IPS-18c (cell line): Measurements from ENCODE around the gene LIAS.
A peak's percentile ranks its signal among the peaks of the same experiment; 100 is the strongest.
"Not testable (repeated sequence)": the region's sequence is repeated elsewhere in the genome, so short reads cannot be mapped to it uniquely, and the experiment has no call there.

Experiments used
- H3K4me3 ChIP-seq: 2 replicates; pipeline ENCODE4 v1.7.0; 2013; ENCODE audit warnings: low read depth, mild to moderate bottlenecking, low read length, moderate library complexity; ENCODE audit not compliant: insufficient read depth
- H3K9me3 ChIP-seq: one replicate; pipeline ENCODE4 v1.6.1; 2013; ENCODE audit warnings: mild to moderate bottlenecking, low read length, moderate library complexity; ENCODE audit not compliant: control insufficient read depth, insufficient read depth

Gene LIAS

GRCh38 chr4:39451423-39452023 lies 7.3 kb upstream of the LIAS start:
- Histone ChIP-seq H3K9me3 (no peaks in the 10 kb centered on the region), H3K4me3 (no peak overlapping the region)

- Histone ChIP-seq H3K9me3 (no peaks in the 10 kb centered on the region), H3K4me3 (no peak overlapping the region)
Observed at GRCh38 chr4:39452153-39452859, 6.5 kb upstream of the LIAS start.

DNA sequence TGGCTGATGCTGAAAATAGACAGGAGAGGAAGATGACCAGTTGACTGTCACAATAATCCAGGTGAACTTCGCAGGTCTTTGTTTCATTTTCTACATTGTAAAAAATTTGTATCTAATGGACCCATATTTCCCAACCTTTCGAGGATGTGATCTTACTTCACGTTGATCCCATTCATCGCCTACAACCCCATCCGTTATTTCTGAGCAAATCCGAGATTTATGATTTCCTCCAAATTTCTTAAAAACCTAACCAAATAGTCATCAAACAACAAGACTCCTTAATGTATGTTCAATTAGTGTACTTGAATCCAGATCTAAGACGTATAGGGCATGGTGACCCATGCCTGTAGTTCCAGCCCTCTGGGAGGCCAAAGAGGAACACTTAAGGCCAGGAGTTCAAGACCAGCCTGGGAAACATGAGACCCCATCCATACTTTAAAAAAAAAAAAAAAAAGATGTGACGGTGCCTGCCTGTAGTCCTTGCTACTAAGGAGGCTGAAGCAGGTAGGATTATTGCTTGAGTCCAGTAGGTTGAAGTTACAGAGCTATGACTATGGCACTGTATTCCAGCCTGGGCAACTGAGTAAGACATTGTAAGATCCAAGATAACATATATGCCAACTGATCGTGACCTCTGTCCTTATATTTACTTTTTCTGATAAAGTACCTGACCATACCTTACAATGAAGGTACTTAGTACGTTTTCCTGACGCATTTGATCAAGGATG lies 5.8 kb upstream of the LIAS start:
- Histone ChIP-seq H3K9me3 (no peaks in the 10 kb centered on the region), H3K4me3 (no peak overlapping the region)

DNA sequence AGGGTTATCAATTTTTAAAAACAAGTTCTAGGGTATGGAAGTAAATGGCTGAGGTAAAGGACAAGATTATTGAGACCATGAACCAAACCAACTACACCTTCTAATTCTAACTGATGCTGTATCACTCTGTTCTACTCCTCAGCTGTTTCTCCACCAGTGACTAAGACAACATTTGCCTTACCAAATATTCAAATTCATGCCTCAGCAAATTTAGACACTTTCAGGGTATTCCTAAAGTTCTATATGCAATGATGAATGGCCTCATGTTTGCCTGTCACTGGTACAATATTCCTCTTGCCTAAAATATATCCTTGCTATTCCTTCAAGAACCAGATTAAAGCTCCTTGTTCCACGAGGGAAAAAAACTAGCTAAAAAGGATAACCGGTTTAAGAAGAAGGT lies 5.1 kb upstream of the LIAS start:
- H3K9me3 ChIP-seq: no peaks in the 10 kb centered on the region
- H3K4me3 ChIP-seq: no peak overlapping the region

DNA sequence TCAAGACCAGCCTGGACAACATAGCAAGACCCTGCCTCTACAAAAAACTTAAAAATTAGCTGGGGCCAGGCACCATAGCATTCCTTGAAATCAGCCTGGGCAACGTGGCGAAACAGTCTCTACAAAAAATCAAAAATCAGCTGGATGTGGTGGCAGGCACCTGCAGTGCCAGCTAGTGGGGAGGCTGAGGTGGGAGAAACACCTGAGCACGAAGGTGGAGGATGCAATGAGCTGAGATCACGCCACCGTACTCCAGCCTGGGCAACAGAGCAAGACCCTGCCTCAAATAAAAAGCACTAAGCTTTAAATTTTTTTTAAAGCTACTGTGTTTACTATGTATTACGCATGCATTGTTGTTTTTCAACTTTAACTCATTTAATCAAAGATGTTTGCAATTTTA lies 3.4 kb upstream of the LIAS start:
- Histone ChIP-seq H3K9me3 (no peaks in the 10 kb centered on the region), H3K4me3 (no peak overlapping the region)

GRCh38 chr4:39456946-39457763 lies 1.7 kb upstream of the LIAS start:
- Histone ChIP-seq H3K4me3 (peak overlapping the region; percentile 93), H3K9me3 (no peaks in the 10 kb centered on the region)

DNA sequence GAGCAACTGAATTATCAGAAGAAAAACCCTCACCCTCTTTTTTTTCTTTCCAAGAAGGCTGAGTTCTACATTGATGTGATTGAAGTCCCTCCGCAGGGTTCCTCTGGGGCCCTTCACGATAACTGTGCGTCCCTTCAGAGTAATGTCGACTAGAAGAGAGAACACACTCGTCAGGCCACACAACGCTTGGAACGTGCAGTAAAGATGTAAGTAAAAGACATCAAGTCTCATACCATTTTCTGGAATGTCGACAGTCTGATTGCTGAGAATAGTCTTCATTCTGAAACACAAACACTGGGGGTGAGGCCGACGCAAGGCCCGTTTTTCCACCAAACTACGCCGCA lies 723 bp upstream of the LIAS start:
- peak overlapping the region; percentile 93 for H3K4me3 ChIP-seq
- H3K9me3 ChIP-seq: not testable (repeated sequence)

- Histone ChIP-seq H3K4me3 (no peak overlapping the region), H3K9me3 (no peaks in the 10 kb centered on the region)
Observed at GRCh38 chr4:39464886-39465501, 6.1 kb downstream of the LIAS start.

DNA sequence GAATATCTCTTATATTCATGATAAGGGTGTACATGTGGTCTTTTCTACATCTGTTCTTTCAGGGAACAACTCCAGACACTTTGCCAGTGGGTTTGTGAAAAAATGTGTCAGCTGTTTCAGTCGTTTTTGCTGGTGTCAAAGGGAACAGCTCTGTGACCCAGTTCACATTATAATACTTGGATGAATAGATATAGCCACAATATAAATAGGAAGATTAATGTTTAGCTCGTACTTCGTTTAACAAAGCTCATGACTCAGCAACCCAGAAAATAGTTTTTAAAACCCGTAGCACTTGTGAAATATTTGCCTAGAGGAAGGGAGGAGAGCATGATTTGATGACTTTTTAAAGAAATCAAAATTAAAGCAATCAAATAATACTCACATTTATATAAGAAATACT lies 7.9 kb downstream of the LIAS start:
- Histone ChIP-seq H3K4me3 (no peak overlapping the region), H3K9me3 (no peaks in the 10 kb centered on the region)

- Histone ChIP-seq H3K9me3 (no peaks in the 10 kb centered on the region), H3K4me3 (no peak overlapping the region)
Observed at GRCh38 chr4:39467464-39467863, 8.6 kb downstream of the LIAS start.

DNA sequence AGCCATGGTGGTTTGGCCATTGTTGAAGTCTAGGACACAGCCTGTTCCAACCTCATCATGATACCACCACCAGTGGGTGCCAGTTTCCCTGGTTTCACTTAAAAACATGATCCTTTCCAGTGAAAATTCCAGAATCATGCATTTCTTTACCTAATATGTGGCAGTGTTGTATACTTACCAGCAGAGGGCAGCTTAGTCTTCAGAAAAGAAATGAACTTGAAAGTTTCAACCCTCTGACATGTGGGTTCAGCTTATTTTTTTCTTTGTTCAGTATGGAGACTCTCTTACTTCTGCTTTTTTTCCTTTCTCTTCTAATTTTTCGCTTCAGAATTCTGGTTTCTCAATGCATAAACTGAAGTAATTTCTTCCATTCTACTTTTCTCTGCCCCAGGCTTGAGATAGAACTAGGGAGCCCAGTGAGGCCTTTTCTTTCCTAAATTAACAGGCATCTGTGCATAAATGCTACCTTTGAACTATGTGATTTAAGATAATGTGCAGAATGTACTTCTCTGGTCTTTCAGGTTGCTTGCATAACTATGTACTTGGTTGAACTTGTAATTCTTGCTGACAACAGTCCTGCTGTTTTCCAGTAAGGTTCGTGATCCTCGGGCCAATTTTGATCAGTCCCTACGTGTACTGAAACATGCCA lies 10.7 kb downstream of the LIAS start:
- no peak overlapping the region for H3K4me3 ChIP-seq

GRCh38 chr4:39470402-39470801 lies 11.5 kb downstream of the LIAS start:
- no peaks in the 10 kb centered on the region for H3K9me3 ChIP-seq
- no peak overlapping the region for H3K4me3 ChIP-seq

More for the DNA sequence above, 10.7 kb downstream of the LIAS start:
- no peaks in the 10 kb centered on the region for H3K9me3 ChIP-seq

- Histone ChIP-seq H3K9me3 (no peaks in the 10 kb centered on the region), H3K4me3 (no peak overlapping the region)
Observed at GRCh38 chr4:39472396-39472795, 13.5 kb downstream of the LIAS start.

DNA sequence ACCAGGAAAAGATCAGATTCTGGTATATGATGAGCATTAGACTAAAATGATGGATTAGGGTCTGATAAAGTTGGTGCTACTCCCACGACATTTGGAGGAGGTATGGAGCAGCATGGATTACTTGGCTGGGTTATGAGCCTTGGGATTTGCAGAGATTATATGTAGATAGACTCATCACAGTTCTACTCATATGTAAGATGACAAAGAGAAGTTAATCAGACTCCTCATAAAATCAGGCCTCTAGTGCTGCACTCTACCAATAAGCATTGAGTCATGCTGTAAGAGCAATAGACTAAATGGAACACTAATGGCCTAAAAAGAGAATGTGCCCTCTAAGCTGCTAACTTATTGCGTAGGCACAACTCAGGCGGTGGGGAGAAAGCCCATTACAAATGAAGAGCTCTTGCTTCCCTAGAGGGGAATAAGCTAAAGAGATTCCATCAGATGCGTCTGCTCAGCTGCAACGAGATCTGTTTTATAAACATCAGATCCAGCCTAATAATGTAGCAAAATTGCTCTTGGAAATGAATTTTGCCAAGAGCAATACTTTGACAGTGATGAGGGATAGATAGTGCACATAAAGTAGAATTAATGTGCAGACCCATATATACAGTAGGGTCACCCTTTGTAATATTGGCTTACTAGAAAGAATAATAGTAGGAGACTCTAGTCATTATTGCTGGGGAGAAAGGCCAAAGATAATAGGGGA lies 17.5 kb downstream of the LIAS start:
- H3K4me3 ChIP-seq: no peak overlapping the region
- no peaks in the 10 kb centered on the region for H3K9me3 ChIP-seq

- Histone ChIP-seq H3K4me3 (no peak overlapping the region), H3K9me3 (peaks cover 3% of the 10 kb centered on the region)
Observed at GRCh38 chr4:39480251-39480650, 21.4 kb downstream of the LIAS start.

DNA sequence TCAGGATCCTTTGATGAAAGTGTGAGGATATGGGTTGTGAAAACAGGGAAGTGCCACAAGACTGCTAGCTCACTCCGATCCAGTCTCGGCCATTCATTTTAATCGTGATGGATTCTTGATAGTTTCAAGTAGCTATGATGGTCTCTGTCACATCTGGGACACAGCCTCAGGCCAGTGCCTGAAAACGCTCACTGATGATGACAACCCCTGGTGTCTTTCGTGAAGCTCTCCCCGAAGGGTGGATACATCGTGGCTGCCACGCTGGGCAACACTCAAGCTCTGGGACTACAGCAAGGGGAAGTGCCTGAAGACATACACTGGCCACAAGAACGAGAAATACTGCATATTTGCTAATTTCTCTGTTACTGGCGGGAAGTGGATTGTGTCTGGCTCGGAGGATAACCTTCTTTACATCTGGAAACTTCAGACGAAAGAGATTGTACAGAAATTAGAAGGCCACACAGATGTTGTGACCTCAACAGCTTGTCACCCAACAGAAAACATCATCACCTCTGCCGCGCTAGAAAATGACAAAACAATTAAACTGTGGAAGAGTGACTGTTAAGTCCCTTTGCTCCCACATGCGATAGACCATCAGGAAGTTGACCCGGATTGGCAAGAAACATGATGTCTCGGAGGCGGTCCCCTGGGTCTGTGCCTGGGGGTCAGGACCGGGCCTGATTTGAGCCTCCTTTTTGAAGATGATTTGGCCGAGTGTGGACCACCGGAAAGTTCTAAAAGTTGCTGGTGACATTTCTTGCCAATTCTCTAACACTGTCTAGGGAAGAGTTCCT lies 22.2 kb downstream of the LIAS start:
- peaks cover 3% of the 10 kb centered on the region for H3K9me3 ChIP-seq
- no peak overlapping the region for H3K4me3 ChIP-seq
